Measurements from ENCODE around the gene HNRNPA3.
"Not testable (repeated sequence)": the region's sequence is repeated elsewhere in the genome, so short reads cannot be mapped to it uniquely, and the experiment has no call there.

Gene HNRNPA3

GRCh38 chr2:177212106-177212890 is at the start of gene HNRNPA3:
HNRNPA3 (plus strand) TSS chr2:177212794; CDS start chr2:177212800, 6 bp downstream.
- peak; percentile 99 for DNase-seq (ENCODE audit: low read depth)

DNA sequence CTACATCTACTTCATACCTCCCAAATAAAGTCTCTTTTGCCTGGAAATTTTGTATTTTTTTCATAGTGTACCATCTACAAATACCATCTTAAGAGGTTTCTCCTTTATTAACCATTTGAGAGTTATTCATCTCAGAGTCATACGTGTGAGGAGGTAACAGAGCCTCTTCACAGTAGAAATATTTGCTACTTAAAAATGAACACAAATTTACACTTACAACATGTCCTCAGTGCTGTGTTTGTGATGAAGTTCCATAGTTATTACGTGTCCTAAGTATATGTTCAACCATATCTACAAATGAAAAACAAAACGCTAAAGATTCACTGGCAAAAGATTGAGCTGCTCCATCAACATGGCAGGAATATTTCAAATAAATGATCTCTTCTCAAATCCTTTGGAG is 48.5 kb upstream of the HNRNPA3 start:
- DNase-seq (ENCODE audit: low read depth): no peak

- peak; percentile 72 for DNase-seq (ENCODE audit: low read depth)
Measured at GRCh38 chr2:177164584-177165052, 48.0 kb upstream of the HNRNPA3 start.

DNA sequence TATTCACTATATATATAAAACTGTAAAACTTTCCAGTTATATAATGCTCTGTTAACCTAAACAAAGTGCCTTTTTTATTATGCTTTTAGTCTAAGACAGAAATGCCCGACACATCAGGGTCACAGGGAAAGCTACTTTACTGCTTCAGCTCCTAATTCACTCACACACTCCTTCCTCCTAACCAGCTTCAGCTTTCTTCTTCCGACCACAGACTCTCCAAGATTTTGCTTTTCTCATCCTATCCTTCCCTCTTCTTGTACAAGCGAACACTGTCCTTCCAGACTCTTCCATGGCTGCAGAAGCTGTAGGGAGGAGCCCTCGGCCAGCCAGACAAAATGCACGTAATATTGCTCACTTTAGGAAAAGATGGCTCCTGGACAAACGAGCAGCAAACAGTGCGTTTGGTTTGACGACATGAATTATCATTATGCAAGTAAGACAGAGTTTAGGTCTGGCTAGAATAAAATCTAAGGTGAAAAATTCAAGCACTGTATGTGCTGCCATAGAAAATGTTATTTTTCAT is 47.5 kb upstream of the HNRNPA3 start:
- no peak for DNase-seq (ENCODE audit: low read depth)

DNA sequence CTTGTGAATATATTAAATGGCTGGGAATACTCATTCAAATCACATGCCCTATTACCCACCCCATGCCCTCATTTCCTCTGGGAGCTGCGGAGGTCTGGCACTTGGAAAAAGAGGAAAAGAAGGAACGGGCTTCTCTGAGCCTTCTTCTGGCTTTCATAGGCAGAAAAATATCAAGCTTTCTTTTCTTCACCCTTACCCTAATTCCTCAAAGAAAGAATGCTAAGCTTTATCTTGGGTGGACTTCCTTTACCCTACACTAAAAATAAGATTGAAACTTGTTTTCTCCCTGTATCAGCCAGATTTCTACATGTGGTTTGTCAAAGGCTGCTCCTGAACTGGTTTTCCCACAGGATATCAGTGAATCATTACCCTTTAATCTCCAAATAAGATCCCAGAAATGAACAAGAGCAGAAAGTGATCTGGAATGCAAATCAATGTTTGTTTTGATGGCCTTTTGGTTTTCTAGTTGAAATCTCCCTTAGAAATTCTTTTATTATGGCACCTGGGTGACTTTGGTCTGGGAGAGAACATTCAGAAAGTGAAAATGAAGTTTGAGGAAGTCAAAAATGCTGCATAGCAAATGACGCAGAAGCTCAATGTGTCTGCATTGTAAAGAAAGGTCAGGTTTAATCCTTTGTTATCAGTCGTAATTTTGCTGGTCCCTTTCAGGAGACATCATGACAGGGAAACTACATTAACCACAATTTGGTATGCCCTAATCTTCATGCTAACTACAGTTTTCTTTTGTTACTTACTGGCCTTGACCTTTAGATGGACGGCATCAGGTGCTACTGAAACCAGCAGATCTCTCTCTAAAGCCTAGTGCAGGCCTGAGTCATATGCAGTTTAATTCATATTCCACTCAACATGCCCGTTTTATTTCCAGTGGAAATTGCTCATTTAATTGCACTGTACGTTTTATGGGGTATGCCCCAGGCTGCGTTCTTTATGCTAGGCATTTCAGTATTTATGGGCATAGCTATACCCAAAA is 46.6 kb upstream of the HNRNPA3 start:
- DNase-seq (ENCODE audit: low read depth): no peak

DNA sequence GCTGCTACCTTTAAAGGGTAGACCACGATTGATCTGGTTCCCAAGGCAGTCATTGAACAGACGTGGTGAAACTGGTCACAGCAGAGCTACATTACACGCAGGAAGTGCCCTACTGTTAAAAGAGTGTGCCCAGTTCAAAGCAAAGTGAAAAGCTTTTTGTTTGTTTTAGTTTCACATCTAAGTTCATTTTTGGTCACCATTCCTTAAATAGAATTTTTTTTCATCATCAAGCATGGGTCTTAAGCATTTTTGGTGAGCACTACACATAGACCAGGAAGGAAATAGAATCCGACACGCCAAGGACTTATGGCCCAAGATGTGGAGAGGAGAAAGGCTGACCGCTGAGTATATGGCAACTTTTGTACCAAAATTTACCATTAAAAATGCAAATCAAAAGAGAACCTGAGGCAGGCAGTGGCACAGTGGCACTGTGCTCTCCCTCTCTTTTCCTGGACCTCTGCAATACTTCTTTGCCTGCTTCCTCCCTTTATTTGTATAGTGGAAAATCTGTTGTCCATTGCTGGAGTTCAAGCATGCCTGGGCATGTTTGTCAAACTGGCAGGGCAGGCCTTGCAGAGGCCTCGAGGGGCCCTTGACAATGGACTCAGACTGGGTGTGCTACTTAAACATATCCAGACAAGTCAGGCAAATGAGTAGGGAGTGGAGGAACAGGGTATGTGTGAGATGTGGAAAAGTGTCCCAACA is 42.6 kb upstream of the HNRNPA3 start:
- DNase-seq (ENCODE audit: low read depth): no peak

- DNase-seq (ENCODE audit: low read depth): no peak
Measured at GRCh38 chr2:177171418-177171865, 41.2 kb upstream of the HNRNPA3 start.

- DNase-seq (ENCODE audit: low read depth): no peak
Measured at GRCh38 chr2:177172034-177172880, 40.3 kb upstream of the HNRNPA3 start.

- DNase-seq (ENCODE audit: low read depth): no peak
Measured at GRCh38 chr2:177174486-177174885, 38.1 kb upstream of the HNRNPA3 start.

DNA sequence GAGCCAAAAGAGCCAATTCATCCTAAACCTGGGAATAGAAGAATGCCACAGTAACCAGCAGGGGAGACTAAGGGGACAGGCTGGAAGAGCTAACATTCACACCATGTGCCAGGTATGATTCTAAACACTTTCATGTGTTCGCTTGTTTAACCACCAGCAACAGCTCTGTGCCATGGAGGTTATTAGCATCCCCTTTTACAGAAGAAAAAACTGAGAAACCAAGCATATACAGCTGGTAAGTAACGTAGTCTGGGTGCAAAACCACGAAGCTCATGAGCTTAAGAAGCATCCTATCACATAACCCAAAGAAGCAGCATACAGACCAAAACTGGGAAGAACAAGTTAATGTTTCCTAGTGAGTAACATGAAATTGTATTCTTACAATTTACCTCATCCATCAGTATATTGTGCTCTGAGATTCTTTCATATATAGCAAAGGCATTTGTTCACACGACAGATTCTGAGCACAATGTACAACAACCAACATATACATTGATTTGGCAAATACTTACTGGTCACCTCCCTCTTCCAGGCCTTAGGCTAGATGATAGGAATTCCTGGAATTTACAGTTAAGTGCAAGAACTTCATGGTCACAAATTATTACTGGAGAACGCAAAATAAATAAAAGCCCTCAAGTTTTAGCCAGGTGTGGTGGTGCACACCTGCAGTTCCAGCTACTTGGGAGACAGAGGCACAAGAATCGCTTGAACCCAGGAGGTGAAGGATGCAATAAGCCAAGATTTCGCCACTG is 36.5 kb upstream of the HNRNPA3 start:
- DNase-seq (ENCODE audit: low read depth): no peak

GRCh38 chr2:177178797-177179196 is 33.8 kb upstream of the HNRNPA3 start:
- no peak for DNase-seq (ENCODE audit: low read depth)

DNA sequence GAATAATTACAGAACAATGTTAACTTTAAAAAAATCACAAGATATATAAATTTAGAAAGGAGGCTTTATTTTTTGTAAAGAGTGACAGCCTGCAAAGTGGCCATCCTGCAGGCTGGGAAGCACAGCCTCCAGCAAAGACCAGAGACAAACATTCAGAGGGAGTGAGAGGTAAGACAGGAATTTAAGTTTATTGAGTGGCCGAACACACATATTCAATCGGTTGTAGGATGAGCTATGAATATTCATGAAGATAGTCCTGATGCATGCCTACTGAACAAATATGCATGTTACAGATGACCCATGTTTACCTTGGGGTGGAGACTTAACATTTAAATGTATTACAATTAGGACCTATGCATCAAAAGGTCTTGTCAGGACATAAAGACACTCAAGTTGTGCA is 33.4 kb upstream of the HNRNPA3 start:
- DNase-seq (ENCODE audit: low read depth): no peak

DNA sequence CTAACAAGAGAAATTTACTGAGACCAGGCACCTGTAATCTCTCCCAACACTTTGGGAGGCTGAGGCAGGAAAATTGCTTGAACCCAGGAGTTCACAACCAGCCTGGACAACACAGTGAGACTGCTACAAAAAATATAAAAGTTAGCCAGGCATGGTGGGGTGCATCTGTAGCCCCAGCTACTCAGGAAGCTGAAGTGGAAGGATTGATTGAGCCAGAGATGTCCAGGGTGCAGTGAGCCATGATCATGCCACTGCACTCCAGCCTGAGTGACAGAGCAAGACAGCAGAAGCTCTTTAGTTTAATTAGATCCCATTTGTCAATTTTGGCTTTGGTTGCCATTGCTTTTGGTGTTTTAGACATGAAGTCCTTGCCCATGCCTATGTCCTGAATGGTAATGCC is 32.9 kb upstream of the HNRNPA3 start:
- DNase-seq (ENCODE audit: low read depth): not testable (repeated sequence)

DNA sequence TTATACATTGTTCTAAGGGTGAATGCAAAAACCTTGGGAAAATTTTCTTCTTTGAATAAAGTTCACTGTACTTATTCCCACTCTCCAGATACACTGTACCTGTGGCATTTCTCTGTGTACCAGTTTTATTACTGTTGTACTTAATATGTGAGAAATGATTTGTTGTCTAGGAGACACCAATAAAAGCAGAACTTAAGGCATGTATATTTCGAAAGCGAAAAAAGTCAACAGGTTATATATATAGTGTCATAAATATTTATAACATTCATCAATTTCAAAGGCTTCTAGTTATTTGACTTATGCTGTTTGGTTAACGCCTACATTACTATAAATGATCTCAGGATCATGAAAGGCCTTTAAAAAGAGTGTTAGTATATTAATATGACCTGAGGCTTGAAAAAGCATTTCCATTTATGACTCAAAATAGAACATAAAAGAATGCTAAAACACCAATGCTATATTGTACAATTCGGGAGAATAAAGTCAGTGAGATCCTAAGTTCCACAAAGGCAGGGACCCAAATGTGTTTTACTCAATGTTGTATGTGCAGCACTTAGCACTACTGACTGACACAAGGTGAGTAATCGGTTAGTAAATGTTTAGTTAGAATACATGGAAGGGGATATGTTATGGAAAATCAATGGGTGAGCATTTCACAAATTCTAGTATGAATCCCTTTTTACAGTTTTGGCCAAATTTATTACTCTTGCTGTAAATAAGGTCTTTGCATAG is 32.2 kb upstream of the HNRNPA3 start:
- no peak for DNase-seq (ENCODE audit: low read depth)

- DNase-seq (ENCODE audit: low read depth): no peak
Measured at GRCh38 chr2:177183860-177184259, 28.7 kb upstream of the HNRNPA3 start.

GRCh38 chr2:177184606-177185005 is 28.0 kb upstream of the HNRNPA3 start:
- no peak for DNase-seq (ENCODE audit: low read depth)

DNA sequence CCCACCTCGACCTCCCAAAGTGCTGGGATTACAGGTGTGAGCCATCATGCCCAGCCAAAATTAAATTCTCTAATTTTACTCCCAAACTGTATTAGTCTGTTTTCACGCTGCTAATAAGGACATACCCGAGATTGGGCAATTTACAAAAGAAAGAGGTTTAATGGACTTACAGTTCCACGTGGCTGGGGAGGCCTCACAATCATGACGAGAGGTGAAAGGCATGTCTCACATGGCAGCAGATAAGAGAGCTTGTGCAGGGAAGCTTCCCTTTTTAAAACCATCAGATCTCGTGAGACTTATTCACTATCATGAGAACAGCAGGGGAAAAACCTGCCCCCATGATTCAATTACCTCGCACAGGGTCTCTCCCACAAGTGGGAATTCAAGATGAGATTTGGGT is 26.6 kb upstream of the HNRNPA3 start:
- DNase-seq (ENCODE audit: low read depth): not testable (repeated sequence)

- no peak for DNase-seq (ENCODE audit: low read depth)
Measured at GRCh38 chr2:177187631-177188312, 24.8 kb upstream of the HNRNPA3 start.

All from stimulated activated CD8-positive, alpha-beta memory T cell treated with anti-CD3 and anti-CD28 coated beads, Interleukin-12 subunit alpha, Interleukin-12 subunit beta, amount 100 ng/mL, for 1 hour (primary cell).